Activated CD4-positive, alpha-beta T cell treated with anti-CD3 and anti-CD28 coated beads, Interleukin-2, amount 50 U/mL, for 4 hours (primary cell): Measurements from ENCODE around the gene TEX14.
"Not testable (repeated sequence)": the region's sequence is repeated elsewhere in the genome, so short reads cannot be mapped to it uniquely, and the experiment has no call there.

Experiments
- DNase-seq, 2 experiments: peaks; one replicate each; pipeline ENCODE4 v3.0.0-alpha.2; 2020

The TEX14 gene

GRCh38 chr17:58686980-58687379 is 4.9 kb downstream of the TEX14 start:
- no peak for DNase-seq

DNA sequence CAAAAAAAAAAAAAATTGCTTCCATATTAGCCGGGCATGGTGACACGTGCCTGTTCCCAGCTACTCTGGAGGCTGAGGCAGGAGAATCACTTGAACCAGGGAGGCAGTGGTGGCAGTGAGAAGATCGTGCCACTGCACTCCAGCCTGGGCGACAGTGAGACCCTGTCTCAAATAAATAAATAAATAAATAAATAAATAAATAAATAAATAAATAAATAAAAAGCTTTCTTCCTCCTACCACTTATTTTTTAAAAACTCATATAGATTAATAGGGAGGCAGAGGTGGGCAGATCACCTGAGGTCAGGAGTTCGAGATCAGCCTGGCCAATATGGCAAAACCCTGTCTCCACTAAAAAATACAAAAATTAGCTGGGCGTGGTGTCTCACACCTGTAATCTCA is 7.4 kb downstream of the TEX14 start:
- DNase-seq: not testable (repeated sequence)

DNA sequence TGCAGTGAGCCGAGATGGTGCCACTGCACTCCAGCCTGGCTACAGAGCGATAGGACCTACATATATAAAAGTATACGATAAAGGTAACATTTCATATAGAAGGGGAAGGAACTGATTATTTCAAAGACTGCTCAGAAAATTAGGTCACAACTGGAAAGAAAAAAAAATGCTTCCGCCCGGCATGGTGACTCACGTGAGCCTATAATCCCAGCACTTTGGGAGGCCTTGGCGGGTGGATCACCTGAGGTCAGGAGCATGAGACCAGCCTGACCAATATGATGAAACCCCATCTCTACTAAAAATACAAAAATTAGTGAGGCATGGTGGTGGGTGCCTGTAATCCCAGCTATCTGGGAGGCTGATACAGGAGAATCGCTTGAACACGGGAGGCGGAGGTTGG is 7.8 kb downstream of the TEX14 start:
- DNase-seq: no peak

GRCh38 chr17:58680038-58680369 is 11.8 kb downstream of the TEX14 start:
- no peak for DNase-seq

- no peak for DNase-seq
These were observed 12.4 kb downstream of the TEX14 start for GRCh38 chr17:58679263-58680037.

DNA sequence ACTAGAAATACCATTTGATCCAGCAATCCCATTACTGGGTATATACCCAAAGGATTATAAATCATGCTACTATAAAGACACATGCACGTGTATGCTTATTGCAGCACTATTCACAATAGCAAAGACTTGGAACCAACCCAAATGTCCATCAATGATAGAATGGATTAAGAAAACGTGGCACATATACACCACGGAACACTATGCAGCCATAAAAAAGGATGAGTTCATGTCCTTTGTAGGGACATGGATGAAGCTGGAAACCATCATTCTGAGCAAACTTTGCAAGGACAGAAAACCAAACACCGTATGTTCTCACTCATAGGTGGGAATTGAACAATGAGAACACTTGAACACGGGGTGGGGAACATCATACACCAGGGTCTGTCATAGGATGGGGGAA is 13.6 kb downstream of the TEX14 start:
- DNase-seq: not testable (repeated sequence)

DNA sequence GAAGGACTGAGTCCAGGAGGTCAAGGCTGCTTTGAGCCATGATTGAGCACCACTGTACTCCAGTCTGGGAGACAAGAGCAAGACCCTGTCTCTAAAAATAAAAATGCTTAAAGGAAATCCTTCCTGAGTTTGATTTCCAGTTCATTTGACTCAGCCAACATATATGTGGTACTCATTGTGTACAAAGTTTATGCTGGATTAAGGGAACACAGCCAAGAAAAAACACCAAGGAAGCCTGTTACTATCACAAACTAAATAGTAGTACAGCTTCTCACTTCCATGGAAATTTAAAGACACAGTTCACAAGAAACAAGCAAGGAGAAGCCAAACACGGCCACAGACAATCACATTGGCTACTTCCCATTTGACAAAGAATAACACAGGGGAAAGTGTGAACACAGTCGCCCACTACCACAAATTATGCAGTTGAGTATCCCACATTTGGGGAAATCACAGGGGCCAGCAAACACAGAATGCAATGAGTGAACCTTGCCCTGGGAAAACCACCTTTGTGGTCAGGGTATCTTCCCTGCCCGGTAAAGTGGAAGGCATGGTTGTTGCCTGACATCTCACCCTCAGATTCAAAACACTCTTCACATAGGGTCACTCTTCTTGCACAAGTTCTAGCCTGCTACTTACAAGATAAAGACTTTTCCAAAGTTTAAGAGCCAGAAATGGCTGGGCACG is 14.5 kb downstream of the TEX14 start:
- no peak for DNase-seq

DNA sequence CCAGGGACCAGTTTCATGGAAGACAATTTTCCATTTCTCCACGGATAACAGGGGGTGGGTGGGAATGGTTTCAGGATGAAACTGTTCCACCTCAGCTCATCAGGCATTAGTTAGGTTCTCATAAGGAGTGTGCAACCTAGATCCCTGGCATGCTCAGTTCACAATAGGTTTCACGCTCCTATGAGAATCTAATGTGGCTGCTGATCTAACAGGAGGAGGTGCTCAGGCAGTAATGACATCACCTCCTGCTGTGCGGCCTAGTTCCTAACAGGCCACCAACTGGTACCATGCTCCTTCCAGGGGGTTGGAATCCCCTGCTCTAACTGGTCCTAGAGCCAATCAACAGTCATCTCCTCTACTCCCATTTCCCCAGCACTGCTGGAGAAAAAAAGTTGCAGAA is 19.9 kb downstream of the TEX14 start:
- DNase-seq: no peak

GRCh38 chr17:58669853-58670252 is 22.0 kb downstream of the TEX14 start:
- no peak for DNase-seq

- DNase-seq: no peak
These were observed 23.3 kb downstream of the TEX14 start for GRCh38 chr17:58668598-58668935.

DNA sequence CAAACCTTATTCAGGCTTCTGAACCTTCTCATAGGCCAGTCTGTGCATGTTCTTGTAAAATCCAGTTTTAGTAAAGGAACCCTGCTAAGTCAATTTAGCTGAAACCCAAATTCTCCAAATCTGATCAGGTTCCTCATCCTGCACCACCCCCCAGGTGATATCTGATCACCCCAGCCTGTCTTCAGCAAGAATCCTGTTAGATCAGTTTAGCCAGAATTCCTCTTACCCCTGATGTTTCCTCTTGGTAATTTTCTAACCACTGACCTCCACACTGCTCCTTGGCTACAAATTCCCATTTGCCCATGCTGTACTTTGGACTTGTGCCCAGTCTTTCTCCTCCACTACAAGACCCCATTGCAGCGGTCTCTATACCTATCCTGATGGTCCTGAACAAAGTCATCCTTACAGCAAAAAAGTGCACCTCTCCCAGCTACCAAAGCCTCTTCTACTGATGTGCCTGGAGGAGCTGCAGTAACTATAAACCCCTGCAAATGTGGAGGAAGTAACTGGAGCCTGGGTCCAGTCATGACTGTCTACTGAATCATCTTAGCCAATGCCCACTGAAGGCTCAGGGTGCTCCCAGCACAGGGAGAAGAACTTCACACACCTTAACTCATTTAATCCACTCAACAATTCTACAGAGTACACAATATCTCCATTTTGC is 23.8 kb downstream of the TEX14 start:
- DNase-seq: no peak

- DNase-seq: peak; percentile 13 to 17
These were observed 25.0 kb downstream of the TEX14 start for GRCh38 chr17:58666858-58667267.

GRCh38 chr17:58665946-58666857 is 25.6 kb downstream of the TEX14 start:
- DNase-seq: no peak

- DNase-seq: no peak
These were observed 27.5 kb downstream of the TEX14 start for GRCh38 chr17:58664302-58664701.

DNA sequence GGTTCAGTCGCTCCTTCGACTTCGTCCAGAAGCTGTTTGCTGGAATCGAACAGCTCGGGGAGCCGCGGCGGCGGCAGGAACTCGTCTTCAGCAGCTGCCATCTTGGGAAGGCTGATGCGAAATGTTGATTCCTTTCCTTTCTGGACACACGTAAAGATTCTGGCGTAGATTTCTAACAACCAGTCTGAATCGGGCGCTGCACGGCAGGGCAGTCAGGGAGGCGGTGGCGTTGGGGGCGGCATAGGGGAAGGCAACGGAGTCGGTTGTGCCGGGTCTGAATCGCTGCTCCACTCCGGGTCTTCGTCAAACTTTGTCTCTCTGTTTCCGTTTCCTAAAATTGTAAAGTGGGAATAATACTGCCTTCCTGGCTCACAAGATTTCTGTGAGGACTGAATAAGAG is 30.3 kb downstream of the TEX14 start:
- no peak for DNase-seq

GRCh38 chr17:58660621-58661020 is 31.2 kb downstream of the TEX14 start:
- DNase-seq: no peak

GRCh38 chr17:58659714-58660084 is 32.1 kb downstream of the TEX14 start:
- DNase-seq: not testable (repeated sequence)

- DNase-seq: peak; percentile 59 to 63
These were observed 32.8 kb downstream of the TEX14 start for GRCh38 chr17:58658804-58659713.

DNA sequence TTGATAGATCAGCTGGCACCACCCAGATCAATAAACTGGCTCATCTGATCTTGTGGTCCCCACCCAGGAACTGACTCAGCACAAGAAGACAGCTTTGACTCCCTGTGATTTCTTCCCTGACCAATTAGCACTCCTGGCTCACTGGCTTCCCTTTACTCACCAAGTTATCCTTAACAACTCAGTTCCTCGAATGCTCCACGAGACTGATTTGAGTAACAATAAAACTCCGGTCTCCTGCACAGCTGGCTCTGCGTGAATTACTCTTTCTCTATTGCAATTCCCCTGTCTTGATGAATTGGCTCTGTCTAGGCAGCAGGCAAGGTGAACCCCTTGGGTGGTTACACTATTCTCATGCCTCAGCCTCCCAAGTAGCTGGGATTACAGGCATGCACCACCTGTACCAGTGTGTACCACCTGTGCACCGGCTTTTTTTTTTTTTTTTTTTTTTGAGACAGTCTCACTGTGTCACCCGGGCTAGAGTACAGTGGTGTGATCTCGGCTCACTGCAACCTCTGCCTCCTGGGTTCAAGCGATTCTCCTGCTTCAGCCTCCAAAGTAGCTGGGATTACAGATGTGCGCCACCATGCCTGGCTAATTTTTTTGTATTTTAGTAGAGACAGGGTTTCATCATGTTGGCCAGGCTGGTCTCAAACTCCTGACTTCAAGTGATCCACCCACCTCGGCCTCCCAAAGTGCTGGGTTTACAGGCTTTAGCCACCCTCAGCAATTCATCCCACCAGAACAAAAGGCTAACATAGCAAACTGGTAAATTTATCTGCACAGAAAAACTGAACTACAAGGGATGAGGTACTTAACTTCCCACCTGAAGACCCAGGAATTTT is 33.7 kb downstream of the TEX14 start:
- not testable (repeated sequence) for DNase-seq

GRCh38 chr17:58648236-58648635 is 43.6 kb downstream of the TEX14 start:
- DNase-seq: no peak

- no peak for DNase-seq
These were observed 48.7 kb downstream of the TEX14 start for GRCh38 chr17:58643147-58643546.
